ENCODE measurements around the gene LNX1.

Gene LNX1

DNA sequence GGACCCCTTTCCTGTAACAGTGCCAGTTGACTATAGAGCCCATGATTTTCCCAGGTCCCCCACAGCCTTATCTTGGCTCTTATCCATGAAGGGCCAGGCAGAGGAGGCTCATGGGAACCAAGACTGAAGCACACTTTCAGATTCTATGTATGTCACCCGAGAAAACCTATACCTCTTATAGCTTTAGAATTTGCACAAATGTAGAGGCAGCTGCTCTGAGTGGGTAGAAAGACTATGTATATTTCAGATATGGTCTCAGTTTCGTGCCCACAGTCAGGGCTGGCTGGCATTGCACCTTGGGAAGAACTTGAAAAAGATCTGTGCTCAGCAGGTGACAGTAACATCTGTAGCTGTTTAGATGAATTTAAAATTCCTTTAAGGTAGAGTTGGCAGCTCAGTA is 8.3 kb upstream of the LNX1 start:
- no peaks in the 10 kb centered on the region for H3K27me3 ChIP-seq (ENCODE audit: insufficient read depth, insufficient read length)
- no peak for TF ChIP-seq ZNF274 (IDR thresholded peaks at IDR 0.05; ENCODE audit: low read depth, low read length)
- no peak for TF ChIP-seq YY1 (IDR thresholded peaks at IDR 0.05; ENCODE audit: insufficient read depth, insufficient read length)
- TF ChIP-seq SUZ12 (IDR thresholded peaks at IDR 0.05; ENCODE audit: extremely low read depth, insufficient read depth, insufficient read length): no peak
- no peak for DNase-seq (ENCODE audit: low read depth, low spot score)
- no peaks in the 10 kb centered on the region for H3K36me3 ChIP-seq (ENCODE audit: insufficient read depth, insufficient read length, low read length)
- no peaks in the 10 kb centered on the region for H3K9me3 ChIP-seq (ENCODE audit: insufficient read depth, low read length)
- H3K4me1 ChIP-seq (ENCODE audit: insufficient read depth, insufficient read length): no peaks in the 10 kb centered on the region
- H3K4me3 ChIP-seq (ENCODE audit: insufficient read length, low read depth): no peak overlapping the region
- no peak overlapping the region for H3K9ac ChIP-seq (ENCODE audit: insufficient read length, low read depth)

DNA sequence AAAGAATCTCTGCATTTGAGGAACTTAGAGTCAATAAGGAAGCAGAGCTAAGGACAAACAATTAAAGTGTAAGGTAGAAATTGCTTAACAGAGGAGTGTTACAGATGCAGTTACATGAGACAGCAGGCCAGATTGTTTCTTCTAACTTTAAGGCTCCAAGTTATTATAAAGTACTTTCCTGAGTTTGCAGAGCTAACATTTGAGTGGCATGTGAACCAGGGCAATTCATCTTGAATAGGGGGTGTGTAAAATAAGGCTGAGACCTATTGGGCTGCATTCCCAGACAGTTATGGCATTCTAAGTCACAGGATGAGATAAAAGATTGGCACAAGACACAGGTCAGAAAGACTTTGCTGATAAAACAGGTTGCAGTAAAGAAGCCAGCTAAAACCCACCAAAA is 7.6 kb upstream of the LNX1 start:
- DNase-seq (ENCODE audit: low read depth, low spot score): no peak
- no peaks in the 10 kb centered on the region for H3K27me3 ChIP-seq (ENCODE audit: insufficient read depth, insufficient read length)
- no peaks in the 10 kb centered on the region for H3K9me3 ChIP-seq (ENCODE audit: insufficient read depth, low read length)
- no peak overlapping the region for H3K4me3 ChIP-seq (ENCODE audit: insufficient read length, low read depth)
- TF ChIP-seq YY1 (IDR thresholded peaks at IDR 0.05; ENCODE audit: insufficient read depth, insufficient read length) (no peak), SUZ12 (IDR thresholded peaks at IDR 0.05; ENCODE audit: extremely low read depth, insufficient read depth, insufficient read length) (no peak), ZNF274 (IDR thresholded peaks at IDR 0.05; ENCODE audit: low read depth, low read length) (no peak)
- no peaks in the 10 kb centered on the region for H3K4me1 ChIP-seq (ENCODE audit: insufficient read depth, insufficient read length)
- no peaks in the 10 kb centered on the region for H3K36me3 ChIP-seq (ENCODE audit: insufficient read depth, insufficient read length, low read length)
- H3K9ac ChIP-seq (ENCODE audit: insufficient read length, low read depth): no peak overlapping the region

DNA sequence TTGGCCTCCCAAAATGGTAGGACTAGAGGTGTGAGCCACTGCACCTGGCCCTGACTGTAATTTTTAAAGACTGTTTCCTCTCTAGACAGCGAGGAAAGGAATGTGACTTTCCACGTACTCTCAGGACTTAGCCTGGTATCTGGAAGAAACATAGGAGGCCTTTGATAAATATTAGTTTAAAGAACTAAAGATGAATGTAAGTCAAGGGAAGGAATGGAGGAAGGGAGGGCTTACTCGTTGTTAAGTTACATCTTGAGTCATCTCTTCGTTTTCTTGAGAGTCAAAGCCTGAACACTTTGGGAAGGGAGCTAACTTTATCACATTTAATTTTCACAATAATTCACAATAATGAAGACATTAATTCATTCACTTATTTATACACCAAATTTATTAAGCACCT is 7.2 kb upstream of the LNX1 start:
- no peak for TF ChIP-seq ZNF274 (IDR thresholded peaks at IDR 0.05; ENCODE audit: low read depth, low read length)
- TF ChIP-seq SUZ12 (IDR thresholded peaks at IDR 0.05; ENCODE audit: extremely low read depth, insufficient read depth, insufficient read length): no peak
- no peak for TF ChIP-seq YY1 (IDR thresholded peaks at IDR 0.05; ENCODE audit: insufficient read depth, insufficient read length)
- no peaks in the 10 kb centered on the region for H3K36me3 ChIP-seq (ENCODE audit: insufficient read depth, insufficient read length, low read length)
- H3K27me3 ChIP-seq (ENCODE audit: insufficient read depth, insufficient read length): no peaks in the 10 kb centered on the region
- no peaks in the 10 kb centered on the region for H3K9me3 ChIP-seq (ENCODE audit: insufficient read depth, low read length)
- no peak overlapping the region for H3K9ac ChIP-seq (ENCODE audit: insufficient read length, low read depth)
- no peak overlapping the region for H3K4me3 ChIP-seq (ENCODE audit: insufficient read length, low read depth)
- DNase-seq (ENCODE audit: low read depth, low spot score): no peak
- H3K4me1 ChIP-seq (ENCODE audit: insufficient read depth, insufficient read length): no peaks in the 10 kb centered on the region

DNA sequence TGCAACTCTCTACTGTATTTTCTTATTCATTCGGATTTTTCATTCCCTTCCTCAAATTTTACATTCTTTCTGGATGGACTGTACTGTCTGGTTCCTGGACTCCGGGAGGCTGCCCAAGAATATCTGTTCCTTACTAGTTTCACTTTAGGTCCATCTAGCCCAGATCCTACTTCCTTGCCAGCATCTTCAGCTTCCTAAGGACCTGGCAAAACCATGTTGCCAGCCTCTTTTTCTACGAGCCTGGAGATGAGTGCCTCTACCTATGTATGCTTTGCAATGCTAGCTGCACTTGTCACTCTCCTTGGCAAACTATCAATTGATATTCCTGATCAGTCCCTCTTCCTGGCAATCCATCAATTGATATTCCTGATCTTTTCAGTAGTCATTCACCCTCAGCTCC is 5.6 kb upstream of the LNX1 start:
- Histone ChIP-seq H3K27me3 (ENCODE audit: insufficient read depth, insufficient read length) (no peaks in the 10 kb centered on the region), H3K4me1 (ENCODE audit: insufficient read depth, insufficient read length) (no peaks in the 10 kb centered on the region), H3K9me3 (ENCODE audit: insufficient read depth, low read length) (no peaks in the 10 kb centered on the region), H3K9ac (ENCODE audit: insufficient read length, low read depth) (no peak overlapping the region), H3K4me3 (ENCODE audit: insufficient read length, low read depth) (no peak overlapping the region), H3K36me3 (ENCODE audit: insufficient read depth, insufficient read length, low read length) (no peaks in the 10 kb centered on the region)
- DNase-seq (ENCODE audit: low read depth, low spot score): no peak
- TF ChIP-seq SUZ12 (IDR thresholded peaks at IDR 0.05; ENCODE audit: extremely low read depth, insufficient read depth, insufficient read length) (no peak), ZNF274 (IDR thresholded peaks at IDR 0.05; ENCODE audit: low read depth, low read length) (no peak), YY1 (IDR thresholded peaks at IDR 0.05; ENCODE audit: insufficient read depth, insufficient read length) (no peak)

DNA sequence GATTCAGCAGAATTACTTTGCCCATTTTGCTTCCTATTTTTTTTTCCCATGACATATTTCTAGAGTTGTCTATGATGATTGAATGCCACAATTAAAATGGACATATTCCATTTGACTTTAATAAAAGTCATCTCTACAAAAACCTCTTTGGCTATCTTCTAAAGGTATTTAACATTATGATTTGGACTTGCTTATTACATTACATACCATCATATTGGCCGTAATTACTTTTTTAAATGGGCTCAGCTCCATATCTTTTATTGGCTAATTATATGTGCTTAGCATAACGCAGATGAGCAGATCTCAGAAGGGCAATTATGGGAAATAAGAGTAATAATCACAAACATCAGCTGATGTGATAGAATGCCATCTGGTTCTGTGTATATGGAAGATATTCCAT is 4.5 kb upstream of the LNX1 start:
- TF ChIP-seq ZNF274 (IDR thresholded peaks at IDR 0.05; ENCODE audit: low read depth, low read length): no peak
- TF ChIP-seq YY1 (IDR thresholded peaks at IDR 0.05; ENCODE audit: insufficient read depth, insufficient read length): no peak
- no peak for TF ChIP-seq SUZ12 (IDR thresholded peaks at IDR 0.05; ENCODE audit: extremely low read depth, insufficient read depth, insufficient read length)
- no peak overlapping the region for H3K9ac ChIP-seq (ENCODE audit: insufficient read length, low read depth)
- H3K27me3 ChIP-seq (ENCODE audit: insufficient read depth, insufficient read length): no peaks in the 10 kb centered on the region
- H3K4me3 ChIP-seq (ENCODE audit: insufficient read length, low read depth): no peak overlapping the region
- no peaks in the 10 kb centered on the region for H3K4me1 ChIP-seq (ENCODE audit: insufficient read depth, insufficient read length)
- no peaks in the 10 kb centered on the region for H3K9me3 ChIP-seq (ENCODE audit: insufficient read depth, low read length)
- no peaks in the 10 kb centered on the region for H3K36me3 ChIP-seq (ENCODE audit: insufficient read depth, insufficient read length, low read length)
- DNase-seq (ENCODE audit: low read depth, low spot score): no peak

DNA sequence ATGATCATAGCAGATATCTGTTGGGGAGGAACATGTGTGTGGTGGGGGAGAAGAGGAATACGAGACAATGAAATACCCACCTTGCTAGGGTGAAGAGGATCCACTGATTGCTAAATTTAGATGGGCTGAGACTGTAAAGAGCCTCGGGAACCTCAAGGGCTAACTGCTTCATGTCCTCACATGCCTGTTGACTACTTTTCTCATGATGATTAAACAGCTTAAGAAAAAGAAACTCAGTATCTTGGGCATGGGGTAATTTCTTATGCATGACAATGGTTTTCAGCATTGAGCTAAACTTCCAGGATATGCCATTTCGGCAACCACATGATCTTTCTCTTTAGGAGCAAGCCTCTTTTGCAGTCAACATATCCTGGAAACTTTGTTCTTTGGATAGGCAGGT is 3.9 kb upstream of the LNX1 start:
- TF ChIP-seq SUZ12 (IDR thresholded peaks at IDR 0.05; ENCODE audit: extremely low read depth, insufficient read depth, insufficient read length) (no peak), ZNF274 (IDR thresholded peaks at IDR 0.05; ENCODE audit: low read depth, low read length) (no peak), YY1 (IDR thresholded peaks at IDR 0.05; ENCODE audit: insufficient read depth, insufficient read length) (no peak)
- Histone ChIP-seq H3K9ac (ENCODE audit: insufficient read length, low read depth) (no peak overlapping the region), H3K27me3 (ENCODE audit: insufficient read depth, insufficient read length) (no peaks in the 10 kb centered on the region), H3K4me3 (ENCODE audit: insufficient read length, low read depth) (no peak overlapping the region), H3K9me3 (ENCODE audit: insufficient read depth, low read length) (no peaks in the 10 kb centered on the region), H3K36me3 (ENCODE audit: insufficient read depth, insufficient read length, low read length) (no peaks in the 10 kb centered on the region), H3K4me1 (ENCODE audit: insufficient read depth, insufficient read length) (no peaks in the 10 kb centered on the region)
- no peak for DNase-seq (ENCODE audit: low read depth, low spot score)

DNA sequence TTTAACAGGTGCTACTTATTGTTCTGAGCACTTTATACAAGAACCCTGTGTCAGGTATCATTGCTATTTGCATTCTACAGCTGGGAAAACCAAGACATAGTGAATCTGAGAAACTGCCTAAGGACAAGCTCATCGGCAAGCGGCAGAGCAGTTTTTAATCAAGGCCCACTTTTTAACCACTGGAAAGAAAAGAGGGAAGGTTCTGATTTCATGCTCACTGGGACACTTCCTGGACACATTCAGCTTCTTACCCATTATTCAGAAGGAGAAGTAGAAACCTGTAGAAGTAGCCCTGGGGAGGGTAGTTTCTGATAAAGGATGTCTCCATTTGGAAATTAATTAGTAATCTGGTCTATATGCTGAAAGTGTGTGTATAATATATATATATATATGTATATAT is 2.5 kb upstream of the LNX1 start:
- no peak overlapping the region for H3K9ac ChIP-seq (ENCODE audit: insufficient read length, low read depth)
- H3K4me1 ChIP-seq (ENCODE audit: insufficient read depth, insufficient read length): no peaks in the 10 kb centered on the region
- no peak for TF ChIP-seq YY1 (IDR thresholded peaks at IDR 0.05; ENCODE audit: insufficient read depth, insufficient read length)
- TF ChIP-seq SUZ12 (IDR thresholded peaks at IDR 0.05; ENCODE audit: extremely low read depth, insufficient read depth, insufficient read length): no peak
- no peak for TF ChIP-seq ZNF274 (IDR thresholded peaks at IDR 0.05; ENCODE audit: low read depth, low read length)
- no peak overlapping the region for H3K4me3 ChIP-seq (ENCODE audit: insufficient read length, low read depth)
- H3K27me3 ChIP-seq (ENCODE audit: insufficient read depth, insufficient read length): no peaks in the 10 kb centered on the region
- H3K36me3 ChIP-seq (ENCODE audit: insufficient read depth, insufficient read length, low read length): no peaks in the 10 kb centered on the region
- no peak for DNase-seq (ENCODE audit: low read depth, low spot score)
- no peaks in the 10 kb centered on the region for H3K9me3 ChIP-seq (ENCODE audit: insufficient read depth, low read length)
